GM13977 (cell line): Measurements from ENCODE around the gene ST8SIA1.

Source experiments
- DNase-seq: peaks from one replicate; pipeline ENCODE4 v3.0.0; 2012; ENCODE audit warnings: low spot score
- in situ Hi-C: fragments of 300-500 bp; cut with MboI; formaldehyde crosslinking; loops from one replicate; pipeline ENCODE4 v1.12.0; 2022; ENCODE audit warnings: low sequenced_read_pairs, low pct_unique_long_range_greater_than_20kb, mixed read lengths, inconsistent platforms; ENCODE audit not compliant: unreplicated experiment
- TF ChIP-seq, protein P1 (sequence below): IDR thresholded peaks from 2 replicates; pipeline ENCODE4 v1.5.1; 2012; ENCODE audit warnings: mild to moderate bottlenecking, control low read depth; ENCODE audit not compliant: insufficient read depth; ENCODE audit errors: extremely low read depth, missing control alignments

The ST8SIA1 gene

DNA sequence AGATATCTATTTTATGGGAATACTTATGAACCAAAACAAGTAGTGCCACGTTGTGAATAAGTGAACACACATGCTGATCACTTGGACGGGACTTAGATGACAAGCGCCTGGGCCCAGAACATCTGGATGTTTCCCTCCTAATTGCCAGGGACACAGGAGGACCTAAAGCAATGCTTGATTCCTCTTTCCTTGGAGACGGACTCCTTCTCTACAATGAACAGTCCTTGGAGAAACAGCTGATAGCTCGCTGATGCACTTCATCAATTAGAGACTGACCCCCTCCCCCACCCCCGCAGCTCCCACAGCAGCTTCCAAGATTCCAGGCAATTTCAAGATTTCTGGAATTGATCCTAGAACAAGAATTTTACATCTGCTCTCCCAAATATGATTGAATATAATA, 86.4 kb downstream of the ST8SIA1 start:
- in situ Hi-C loops: no loop called here

DNA sequence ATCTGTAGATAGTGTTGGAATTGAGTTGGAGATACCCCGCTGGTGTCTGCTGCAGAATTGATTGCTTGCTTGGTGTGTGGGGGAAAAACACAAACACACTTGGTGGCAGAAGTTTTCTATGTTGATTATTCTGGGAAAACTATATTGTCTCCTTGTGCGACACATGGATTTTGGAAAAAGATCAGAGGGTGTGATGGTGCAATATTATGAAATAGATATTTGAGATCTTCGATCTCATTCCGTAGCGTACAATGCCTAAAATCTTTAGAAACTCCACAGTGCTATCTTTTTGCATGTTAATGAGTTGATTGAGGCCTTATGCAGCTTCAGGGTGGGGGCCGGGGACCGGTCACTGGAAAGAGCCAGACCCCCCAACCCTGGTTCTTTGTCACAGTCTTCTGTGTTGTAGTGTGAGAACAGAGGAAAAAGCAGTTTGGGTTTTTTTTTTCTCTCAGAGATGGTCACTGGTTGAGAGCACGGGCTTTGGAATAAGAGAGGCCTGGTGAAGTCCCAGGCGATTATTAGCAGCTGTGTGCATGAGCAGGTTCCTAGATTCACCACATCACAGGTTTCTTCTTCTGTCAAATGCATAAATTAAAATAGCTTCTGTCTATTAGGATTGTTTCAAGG, 88.2 kb downstream of the ST8SIA1 start:
- TF ChIP-seq, protein P1, sequence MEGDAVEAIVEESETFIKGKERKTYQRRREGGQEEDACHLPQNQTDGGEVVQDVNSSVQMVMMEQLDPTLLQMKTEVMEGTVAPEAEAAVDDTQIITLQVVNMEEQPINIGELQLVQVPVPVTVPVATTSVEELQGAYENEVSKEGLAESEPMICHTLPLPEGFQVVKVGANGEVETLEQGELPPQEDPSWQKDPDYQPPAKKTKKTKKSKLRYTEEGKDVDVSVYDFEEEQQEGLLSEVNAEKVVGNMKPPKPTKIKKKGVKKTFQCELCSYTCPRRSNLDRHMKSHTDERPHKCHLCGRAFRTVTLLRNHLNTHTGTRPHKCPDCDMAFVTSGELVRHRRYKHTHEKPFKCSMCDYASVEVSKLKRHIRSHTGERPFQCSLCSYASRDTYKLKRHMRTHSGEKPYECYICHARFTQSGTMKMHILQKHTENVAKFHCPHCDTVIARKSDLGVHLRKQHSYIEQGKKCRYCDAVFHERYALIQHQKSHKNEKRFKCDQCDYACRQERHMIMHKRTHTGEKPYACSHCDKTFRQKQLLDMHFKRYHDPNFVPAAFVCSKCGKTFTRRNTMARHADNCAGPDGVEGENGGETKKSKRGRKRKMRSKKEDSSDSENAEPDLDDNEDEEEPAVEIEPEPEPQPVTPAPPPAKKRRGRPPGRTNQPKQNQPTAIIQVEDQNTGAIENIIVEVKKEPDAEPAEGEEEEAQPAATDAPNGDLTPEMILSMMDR: no peak
- in situ Hi-C loops: no loop called here
- DNase-seq: no peak

More for the DNA sequence above, 86.4 kb downstream of the ST8SIA1 start:
- TF ChIP-seq, protein P1: no peak
- DNase-seq: no peak

DNA sequence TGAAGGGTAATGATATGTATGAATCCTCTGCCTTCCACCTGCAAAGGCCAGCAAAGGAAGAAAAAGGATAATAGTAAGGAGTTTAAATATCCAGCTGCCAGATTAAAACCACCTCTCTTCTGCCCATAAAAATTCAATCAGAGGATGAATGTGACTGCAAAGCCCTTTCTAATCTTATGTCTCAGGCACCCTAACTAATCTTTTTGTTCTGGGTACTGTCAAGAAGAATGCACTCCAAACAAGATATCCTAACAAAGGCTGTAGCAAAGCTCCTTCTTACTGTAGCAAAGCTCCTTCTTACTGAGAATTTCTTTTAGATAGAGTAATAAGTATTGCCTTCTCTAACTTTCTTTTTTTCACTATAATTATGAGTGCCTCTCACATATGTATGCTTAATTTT, 91.8 kb downstream of the ST8SIA1 start:
- TF ChIP-seq, protein P1: no peak
- in situ Hi-C loops: no loop called here
- DNase-seq: no peak

DNA sequence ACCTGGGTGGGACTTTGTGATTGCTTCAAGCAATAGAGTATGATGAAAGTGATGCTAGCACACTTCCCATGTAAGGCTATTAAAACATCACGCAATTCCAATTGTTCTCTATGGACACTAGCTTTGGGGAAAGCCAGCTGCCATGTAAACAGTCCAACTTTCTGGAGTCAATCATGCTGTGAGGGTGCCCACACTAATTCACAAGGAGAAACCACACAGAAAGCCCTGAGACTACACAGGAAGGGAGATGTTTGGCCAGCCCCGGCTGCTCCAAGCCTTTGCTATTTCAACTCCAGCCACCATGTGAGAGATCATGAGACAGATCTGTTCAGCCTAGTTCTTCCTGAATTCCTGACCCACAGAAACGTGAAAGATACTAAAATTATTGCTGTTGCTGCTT, 96.3 kb downstream of the ST8SIA1 start:
- in situ Hi-C loops: no loop called here
- TF ChIP-seq, protein P1: no peak
- no peak for DNase-seq

DNA sequence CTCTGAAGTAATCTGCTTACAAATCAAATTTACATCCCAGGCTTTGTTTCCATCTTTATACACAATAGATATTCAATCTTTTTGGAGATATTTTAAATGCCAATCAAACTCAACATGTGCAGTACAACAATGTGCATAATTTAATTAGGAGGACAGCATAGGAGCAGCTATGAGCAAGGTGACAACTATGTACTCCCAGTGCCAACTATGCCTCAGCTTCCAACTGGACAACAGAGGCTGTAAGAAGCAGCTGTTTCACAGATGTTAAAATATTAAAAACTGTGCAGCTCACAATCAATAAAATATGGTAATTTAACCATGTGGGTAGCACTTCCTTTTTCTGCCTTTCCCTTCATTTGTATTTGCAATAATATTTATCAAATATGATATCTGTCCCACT, 99.9 kb downstream of the ST8SIA1 start:
- in situ Hi-C loops: no loop called here
- no peak for DNase-seq
- TF ChIP-seq, protein P1: no peak

DNA sequence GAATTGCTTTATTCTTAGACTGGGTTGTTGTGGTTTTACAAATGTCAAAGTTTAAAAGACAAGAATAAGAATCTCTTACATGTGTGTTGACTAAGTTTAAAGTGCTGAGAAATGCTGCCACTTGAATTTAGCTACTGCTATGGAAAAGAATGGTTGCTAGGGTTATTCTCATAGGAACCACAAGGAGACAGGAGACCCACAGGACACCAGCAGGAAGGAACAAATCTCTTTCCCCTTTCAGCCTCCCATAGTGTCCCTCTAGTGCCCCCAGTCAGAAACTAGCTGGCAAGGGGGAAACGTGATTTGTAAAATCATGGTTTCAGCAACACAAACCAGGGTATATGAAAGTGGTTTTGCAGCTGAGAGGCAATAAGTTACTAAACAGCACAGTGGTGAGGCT, 102.7 kb downstream of the ST8SIA1 start:
- no peak for DNase-seq
- in situ Hi-C loops: no loop called here
- TF ChIP-seq, protein P1: no peak
